ENCODE results near the gene KCNK3. TPM values are rescaled to one million over a fixed set of nuclear protein-coding genes. Genes with fewer than 3 reads are reported as not detected.
A peak's percentile ranks its signal among the peaks of the same experiment; 100 is the strongest.

The KCNK3 gene
- total RNA-seq, 1 experiment from 2014 or later = 0.09 TPM

DNA sequence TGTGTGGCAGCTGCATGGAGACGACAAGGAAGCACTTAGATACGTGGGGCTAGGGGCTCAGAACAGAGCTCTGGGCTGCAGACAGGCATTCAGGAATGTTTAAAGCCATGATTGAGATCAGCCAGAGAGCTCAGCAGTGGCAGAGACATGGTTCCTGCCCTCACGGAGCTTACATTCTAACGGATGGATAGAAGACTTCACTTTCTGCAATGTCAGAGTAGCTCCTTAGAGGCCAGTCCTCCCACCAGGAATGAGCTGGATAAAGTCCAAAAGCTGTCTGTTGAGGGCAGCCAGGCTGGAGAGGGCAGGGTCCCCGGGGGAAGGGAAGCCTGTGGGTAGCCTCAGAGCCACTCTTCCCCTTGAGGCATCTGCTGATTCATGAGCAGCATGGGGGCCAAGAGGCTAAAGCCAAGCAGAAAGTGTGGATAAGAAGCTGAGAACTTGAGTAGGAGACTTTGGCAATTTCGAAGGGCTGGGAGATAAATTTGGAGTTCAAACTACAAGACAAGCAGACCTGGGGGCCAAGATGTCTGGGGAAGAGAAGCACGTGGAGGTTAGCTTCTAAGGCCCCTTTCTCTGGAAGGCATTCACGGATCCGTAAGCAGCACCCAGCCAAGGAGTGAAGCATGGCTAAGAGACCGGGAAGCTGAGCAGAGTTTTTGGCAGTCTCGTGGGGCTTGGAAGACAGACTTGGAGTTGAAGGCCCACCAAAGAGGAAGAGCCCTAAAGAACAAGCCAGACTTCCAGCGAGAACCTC lies 41.6 kb upstream of the KCNK3 start:
- Histone ChIP-seq H3K23me2 (ENCODE audit: insufficient read length, low read depth, low read length, poor library complexity, severe bottlenecking) (no peaks in the 10 kb centered on the region), H2BK20ac (ENCODE audit: low read depth, low read length, poor library complexity, severe bottlenecking) (no peak overlapping the region), H4K20me1 (ENCODE audit: control insufficient read depth, insufficient read depth, insufficient read length) (no peaks in the 10 kb centered on the region), H4K91ac (ENCODE audit: insufficient read length, low read depth, low read length) (no peak overlapping the region), H3K4ac (ENCODE audit: low read depth, low read length) (no peak overlapping the region), H3K79me2 (ENCODE audit: insufficient read depth, low read length) (no peaks in the 10 kb centered on the region), H2AFZ (ENCODE audit: low read length) (no peak overlapping the region), H3K27me3 (ENCODE audit: insufficient read depth, low read length) (no peaks in the 10 kb centered on the region), H4K8ac (replicated peaks; ENCODE audit: insufficient read length, low read depth, low read length) (no peak overlapping the region), H2BK12ac (ENCODE audit: insufficient read length, low read depth, low read length) (no peak overlapping the region), H2BK15ac (ENCODE audit: low read depth, low read length) (no peak overlapping the region), H3K79me1 (ENCODE audit: insufficient read depth, low read depth, low read length, poor library complexity, severe bottlenecking) (no peaks in the 10 kb centered on the region), H2BK120ac (ENCODE audit: low read depth, low read length, poor library complexity, severe bottlenecking) (no peak overlapping the region), H3K56ac (ENCODE audit: insufficient read length, low read depth, low read length) (no peak overlapping the region), H3K9me3 (ENCODE audit: control insufficient read depth, low read depth, low read length) (no peaks in the 10 kb centered on the region), H3K9ac (ENCODE audit: extremely low read depth, insufficient read length, low read length) (no peak overlapping the region), H3T11ph (ENCODE audit: low read length) (no peak overlapping the region), H4K5ac (ENCODE audit: insufficient read length, low read depth, low read length) (no peak overlapping the region), H3K4me2 (ENCODE audit: insufficient read depth, insufficient read length, low read length) (no peak overlapping the region), H3K23ac (ENCODE audit: insufficient read length, low read depth, low read length) (no peak overlapping the region), H3K18ac (ENCODE audit: insufficient read length, low read depth, low read length) (no peak overlapping the region), H3K4me1 (ENCODE audit: insufficient read depth, low read length) (peaks cover 6% of the 10 kb centered on the region; the same call in 1 of the 2 replicates), H2AK5ac (ENCODE audit: insufficient read length, low read length) (no peak overlapping the region), H3K14ac (ENCODE audit: insufficient read depth, low read length) (no peak overlapping the region), H3K27ac (ENCODE audit: insufficient read length, low read depth, low read length) (no peak overlapping the region), H2BK5ac (ENCODE audit: insufficient read length, low read length) (no peak overlapping the region)
- Mint-ChIP-seq H3K27ac (no peak overlapping the region), H3K4me1 (peaks cover 32 to 48% of the 10 kb centered on the region in 2 experiments), H3K9me3 (peaks cover 0 to 3% of the 10 kb centered on the region in 2 experiments; a peak in 1 of 5 replicates), H3K4me3 (no peak overlapping the region), H3K36me3 (ENCODE audit: insufficient read depth in 1 of 3, low read depth in 3 of 3) (no peaks in the 10 kb centered on the region), H3K27me3 (ENCODE audit: low read depth) (peaks cover 30% of the 10 kb centered on the region)
- no CpG with 5 or more reads among the region's 12 CpGs for WGBS (ENCODE audit: extremely low coverage, insufficient read length, low lambda C conversion rate)
- DNase-seq = peak; percentile 12
- TF ChIP-seq, protein P1, sequence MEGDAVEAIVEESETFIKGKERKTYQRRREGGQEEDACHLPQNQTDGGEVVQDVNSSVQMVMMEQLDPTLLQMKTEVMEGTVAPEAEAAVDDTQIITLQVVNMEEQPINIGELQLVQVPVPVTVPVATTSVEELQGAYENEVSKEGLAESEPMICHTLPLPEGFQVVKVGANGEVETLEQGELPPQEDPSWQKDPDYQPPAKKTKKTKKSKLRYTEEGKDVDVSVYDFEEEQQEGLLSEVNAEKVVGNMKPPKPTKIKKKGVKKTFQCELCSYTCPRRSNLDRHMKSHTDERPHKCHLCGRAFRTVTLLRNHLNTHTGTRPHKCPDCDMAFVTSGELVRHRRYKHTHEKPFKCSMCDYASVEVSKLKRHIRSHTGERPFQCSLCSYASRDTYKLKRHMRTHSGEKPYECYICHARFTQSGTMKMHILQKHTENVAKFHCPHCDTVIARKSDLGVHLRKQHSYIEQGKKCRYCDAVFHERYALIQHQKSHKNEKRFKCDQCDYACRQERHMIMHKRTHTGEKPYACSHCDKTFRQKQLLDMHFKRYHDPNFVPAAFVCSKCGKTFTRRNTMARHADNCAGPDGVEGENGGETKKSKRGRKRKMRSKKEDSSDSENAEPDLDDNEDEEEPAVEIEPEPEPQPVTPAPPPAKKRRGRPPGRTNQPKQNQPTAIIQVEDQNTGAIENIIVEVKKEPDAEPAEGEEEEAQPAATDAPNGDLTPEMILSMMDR (conservative IDR thresholded peaks at IDR 0.05) = no peak

All from H9 (cell line).